CD14-positive monocyte (primary cell): ENCODE data around the gene ACAP1. TPM values are rescaled to one million over a fixed set of nuclear protein-coding genes. Genes with fewer than 3 reads are reported as not detected.

Experiments used
- DNase-seq, 3 donors: peaks; one replicate each; pipeline ENCODE4 v3.0.0-alpha.2; 2011 to 2022
- H2AFZ ChIP-seq: 2 replicates; pipeline ENCODE4 v1.6.0; 2012; ENCODE audit warnings: mild to moderate bottlenecking, low read depth, low read length, inconsistent platforms; ENCODE audit not compliant: insufficient read depth, poor library complexity, severe bottlenecking
- H3K27ac ChIP-seq, 2 donors: 1 replicate in 1 of 2; 2 replicates in 1 of 2; pipeline ENCODE4 v1.5.1; 2012 to 2013; ENCODE audit warnings: low read length in 2 of 2, control low read depth in 1 of 2, inconsistent platforms in 1 of 2, low read depth in 1 of 2, mild to moderate bottlenecking in 1 of 2
- H3K27me3 ChIP-seq, 2 donors: one replicate each; pipeline versions ENCODE4 v1.6.0 to v1.6.1; 2011 to 2013; ENCODE audit warnings: low read length in 2 of 2; ENCODE audit not compliant: control insufficient read depth in 2 of 2, insufficient read depth in 2 of 2
- H3K36me3 ChIP-seq, 2 donors: replicated peaks in 1 of 2; 1 replicate in 1 of 2; 2 replicates in 1 of 2; pipeline versions ENCODE4 v1.5.1 to v1.6.1; 2012 to 2013; ENCODE audit warnings: low read length in 2 of 2, control low read depth in 1 of 2, inconsistent platforms in 1 of 2, mild to moderate bottlenecking in 1 of 2; ENCODE audit not compliant: insufficient read depth in 2 of 2, control insufficient read depth in 1 of 2
- H3K4me1 ChIP-seq, 2 donors: 1 replicate in 1 of 2; 2 replicates in 1 of 2; pipeline versions ENCODE4 v1.5.1 to v1.6.1; 2012 to 2013; ENCODE audit warnings: low read length in 2 of 2, control low read depth in 1 of 2, inconsistent platforms in 1 of 2, mild to moderate bottlenecking in 1 of 2, moderate library complexity in 1 of 2; ENCODE audit not compliant: insufficient read depth in 2 of 2, control insufficient read depth in 1 of 2
- H3K4me2 ChIP-seq: replicated peaks from 2 replicates; pipeline ENCODE3; 2012; ENCODE audit warnings: low read length, moderate library complexity, mild to moderate bottlenecking; ENCODE audit not compliant: poor library complexity, severe bottlenecking; ENCODE audit errors: extremely low read depth
- H3K4me3 ChIP-seq, 3 experiments: fragments of 200-600 bp in 1 of 3; sonication (generic) in 1 of 3; replicated peaks in 1 of 3; 1 replicate in 2 of 3; 2 replicates in 1 of 3; pipeline ENCODE4 v1.5.1; 2011 to 2013; ENCODE audit warnings: low read length in 3 of 3, mild to moderate bottlenecking in 3 of 3, control low read depth in 2 of 3, low read depth in 2 of 3, inconsistent platforms in 1 of 3, moderate library complexity in 1 of 3
- H3K79me2 ChIP-seq: 2 replicates; pipeline ENCODE4 v1.6.0; 2012; ENCODE audit warnings: mild to moderate bottlenecking, control low read depth, inconsistent platforms, low read length, moderate library complexity; ENCODE audit not compliant: insufficient read depth
- H3K9ac ChIP-seq: 2 replicates; pipeline ENCODE4 v1.6.0; 2017; ENCODE audit warnings: low read length, mild to moderate bottlenecking; ENCODE audit not compliant: insufficient read depth, poor library complexity, severe bottlenecking
- H3K9me3 ChIP-seq, 2 donors: replicated peaks in 1 of 2; 1 replicate in 1 of 2; 2 replicates in 1 of 2; pipeline versions ENCODE4 v1.5.1 to v1.6.1; 2012 to 2013; ENCODE audit warnings: low read length in 2 of 2, control low read depth in 1 of 2; ENCODE audit not compliant: control insufficient read depth in 1 of 2, insufficient read depth in 1 of 2
- H4K20me1 ChIP-seq: 2 replicates; pipeline ENCODE4 v1.6.0; 2012; ENCODE audit warnings: mild to moderate bottlenecking, low read length, control low read depth, moderate library complexity; ENCODE audit not compliant: insufficient read depth
- H3K27ac Mint-ChIP-seq, 7 donors: one replicate each; pipeline ENCODE4 v1.8.0; 2020; ENCODE audit warnings: mild to moderate bottlenecking in 7 of 7, mixed read lengths in 7 of 7, moderate library complexity in 6 of 7, inconsistent platforms in 2 of 7
- H3K27me3 Mint-ChIP-seq, 3 donors: one replicate each; pipeline ENCODE4 v1.8.0; 2021 to 2022; ENCODE audit warnings: low read depth in 3 of 3, mild to moderate bottlenecking in 3 of 3, mixed read lengths in 3 of 3, moderate library complexity in 3 of 3, inconsistent platforms in 1 of 3
- H3K36me3 Mint-ChIP-seq, 2 donors: one replicate each; pipeline ENCODE4 v1.8.0; 2020; ENCODE audit warnings: mixed read lengths in 2 of 2, inconsistent platforms in 1 of 2, mild to moderate bottlenecking in 1 of 2
- H3K4me1 Mint-ChIP-seq: one replicate; pipeline ENCODE4 v1.8.0; 2020; ENCODE audit warnings: mild to moderate bottlenecking, mixed read lengths
- H3K4me3 Mint-ChIP-seq, 2 donors: one replicate each; pipeline ENCODE4 v1.8.0; 2020; ENCODE audit warnings: mild to moderate bottlenecking in 2 of 2, mixed read lengths in 2 of 2, moderate library complexity in 1 of 2
- H3K9me3 Mint-ChIP-seq, 7 donors: one replicate each; pipeline ENCODE4 v1.8.0; 2020 to 2022; ENCODE audit warnings: mixed read lengths in 7 of 7, mild to moderate bottlenecking in 6 of 7, moderate library complexity in 6 of 7, inconsistent platforms in 2 of 7
- WGBS: methylation state at CpG from one replicate; pipeline ENCODE4 v1.1.5; 2013; ENCODE audit warnings: missing lambda C conversion rate; ENCODE audit not compliant: insufficient coverage; 5-methylcytosine and 5-hydroxymethylcytosine counted together
- intact Hi-C, 2 donors: fragments of 100-400 bp; cut with micrococcal nuclease; formaldehyde crosslinking; loops; one replicate each; pipeline versions ENCODE4 v1.15.0 to v1.15.1; 2023
- polyA plus RNA-seq, 3 donors: library from polyadenylated mRNA; depleted of rRNA in 1 of 3; unstranded in 2 of 3; stranded (reverse) in 1 of 3; fragments of 300-500 nt in 2 of 3; fragments of >200 nt in 1 of 3; fragmentation: Illumina TruSeq in 2 of 3; gene quantifications; 1 replicate in 2 of 3; 2 replicates in 1 of 3; pipeline ENCODE4 v1.2.3, GENCODE V29; 2012 to 2021
- TF ChIP-seq, protein P1 (sequence below): fragments of 200-600 bp; IDR thresholded peaks from one replicate; pipeline ENCODE4 v1.8.0; 2022; ENCODE audit warnings: antibody characterized with exemption, mild to moderate bottlenecking

ACAP1 gene
- polyA plus RNA-seq, 3 donors, result 32.1 to 68.5 (median 40.5) TPM

DNA sequence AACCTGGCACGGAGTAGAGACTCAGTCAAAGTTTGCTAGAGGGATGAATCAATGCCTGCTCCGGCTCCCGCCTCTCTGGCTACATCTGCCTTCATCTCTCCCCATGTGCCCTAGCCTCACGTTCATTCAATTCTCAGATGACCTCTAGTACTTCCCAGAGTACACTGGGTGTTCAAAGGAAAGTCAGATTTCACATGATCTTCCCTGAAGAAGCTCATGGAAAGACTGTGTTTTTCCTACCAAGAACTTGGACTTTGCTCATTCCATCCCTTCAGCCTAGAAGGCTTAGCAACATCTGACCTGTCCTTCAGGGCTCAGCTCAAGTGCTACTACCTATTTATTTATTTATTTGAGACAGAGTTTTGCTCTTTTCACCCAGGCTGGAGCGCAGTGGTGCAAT is 33.5 kb downstream of the ACAP1 start:
- Histone ChIP-seq H2AFZ (no peak overlapping the region), H3K79me2 (no peaks in the 10 kb centered on the region), H3K36me3 (no peaks in the 10 kb centered on the region), H3K4me1 (no peaks in the 10 kb centered on the region), H3K4me3 (no peak overlapping the region), H3K27me3 (no peaks in the 10 kb centered on the region), H3K27ac (no peak overlapping the region), H3K9me3 (no peaks in the 10 kb centered on the region), H3K4me2 (no peak overlapping the region), H4K20me1 (no peaks in the 10 kb centered on the region), H3K9ac (no peak overlapping the region)
- no peaks in the 10 kb centered on the region for H3K36me3 Mint-ChIP-seq
- no peak for DNase-seq
- H3K27me3 Mint-ChIP-seq, result peaks cover 10 to 18% (median 14%) of the 10 kb centered on the region in 3 donors
- peak overlapping the region in 2 of 7 donors; percentile 13 to 15 for H3K27ac Mint-ChIP-seq
- H3K4me3 Mint-ChIP-seq, result peak overlapping the region in 1 of 2 donors; percentile 35
- peaks cover 2% of the 10 kb centered on the region for H3K4me1 Mint-ChIP-seq
- H3K9me3 Mint-ChIP-seq, result no peaks in the 10 kb centered on the region
- intact Hi-C loops, result no loop called here
- TF ChIP-seq, protein P1, sequence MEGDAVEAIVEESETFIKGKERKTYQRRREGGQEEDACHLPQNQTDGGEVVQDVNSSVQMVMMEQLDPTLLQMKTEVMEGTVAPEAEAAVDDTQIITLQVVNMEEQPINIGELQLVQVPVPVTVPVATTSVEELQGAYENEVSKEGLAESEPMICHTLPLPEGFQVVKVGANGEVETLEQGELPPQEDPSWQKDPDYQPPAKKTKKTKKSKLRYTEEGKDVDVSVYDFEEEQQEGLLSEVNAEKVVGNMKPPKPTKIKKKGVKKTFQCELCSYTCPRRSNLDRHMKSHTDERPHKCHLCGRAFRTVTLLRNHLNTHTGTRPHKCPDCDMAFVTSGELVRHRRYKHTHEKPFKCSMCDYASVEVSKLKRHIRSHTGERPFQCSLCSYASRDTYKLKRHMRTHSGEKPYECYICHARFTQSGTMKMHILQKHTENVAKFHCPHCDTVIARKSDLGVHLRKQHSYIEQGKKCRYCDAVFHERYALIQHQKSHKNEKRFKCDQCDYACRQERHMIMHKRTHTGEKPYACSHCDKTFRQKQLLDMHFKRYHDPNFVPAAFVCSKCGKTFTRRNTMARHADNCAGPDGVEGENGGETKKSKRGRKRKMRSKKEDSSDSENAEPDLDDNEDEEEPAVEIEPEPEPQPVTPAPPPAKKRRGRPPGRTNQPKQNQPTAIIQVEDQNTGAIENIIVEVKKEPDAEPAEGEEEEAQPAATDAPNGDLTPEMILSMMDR, result no peak
- 100% methylated on average over 1 of the region's 5 CpGs for WGBS

DNA sequence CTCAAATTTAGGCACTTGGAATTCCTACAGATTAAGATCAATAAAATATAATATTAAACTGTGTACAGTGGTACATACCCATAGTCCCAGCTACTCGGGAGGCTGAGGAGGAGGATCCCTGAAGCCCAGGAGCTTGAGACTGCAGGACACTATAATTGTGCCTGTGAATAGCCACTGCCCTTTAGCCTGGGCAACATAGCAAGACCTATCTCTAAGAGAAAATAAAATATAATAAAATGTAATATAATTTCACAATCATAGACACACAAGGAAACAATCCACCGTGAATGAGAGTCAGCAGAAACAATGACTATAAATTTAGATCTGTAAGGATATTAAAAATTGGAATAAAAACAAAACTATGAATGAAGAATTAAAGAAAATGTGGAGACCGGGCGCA is 34.5 kb downstream of the ACAP1 start:
- no peak for DNase-seq
- Histone ChIP-seq H3K4me1 (no peaks in the 10 kb centered on the region), H3K9ac (no peak overlapping the region), H3K27ac (no peak overlapping the region), H4K20me1 (no peaks in the 10 kb centered on the region), H3K4me3 (no peak overlapping the region), H2AFZ (no peak overlapping the region), H3K79me2 (no peaks in the 10 kb centered on the region), H3K4me2 (no peak overlapping the region), H3K36me3 (no peaks in the 10 kb centered on the region), H3K27me3 (no peaks in the 10 kb centered on the region), H3K9me3 (no peaks in the 10 kb centered on the region)
- no CpG with 5 or more reads among the region's 4 CpGs for WGBS
- H3K27me3 Mint-ChIP-seq, result peaks cover 10 to 18% (median 14%) of the 10 kb centered on the region in 3 donors
- H3K4me1 Mint-ChIP-seq, result peaks cover 2% of the 10 kb centered on the region
- TF ChIP-seq, protein P1, result no peak
- H3K27ac Mint-ChIP-seq, result no peak overlapping the region
- H3K9me3 Mint-ChIP-seq, result no peaks in the 10 kb centered on the region
- no peaks in the 10 kb centered on the region for H3K36me3 Mint-ChIP-seq
- intact Hi-C loops, result no loop called here
- H3K4me3 Mint-ChIP-seq, result no peak overlapping the region
